Measurements from ENCODE around the gene CPSF4. TPM values are rescaled to one million over a fixed set of nuclear protein-coding genes. Genes with fewer than 3 reads are reported as not detected.

Gene CPSF4
- total RNA-seq, 4 donors from 2014 or later: 21.4 to 40.4 (median 26.1) TPM

GRCh38 chr7:99447943-99448342, 9.2 kb downstream of the CPSF4 start:
- Histone ChIP-seq H3K4me1 (no peaks in the 10 kb centered on the region), H3K36me3 (peaks cover 12 to 79% of the 10 kb centered on the region in 2 donors), H3K27me3 (no peaks in the 10 kb centered on the region), H3K4me3 (no peak overlapping the region), H3K9me3 (no peaks in the 10 kb centered on the region), H3K27ac (no peak overlapping the region)
- ATAC-seq (no peak), DNase-seq (no peak)
- in situ Hi-C loops (cut with MboI; ENCODE audit: low sequenced_read_pairs in 4 of 4): no loop called here
- no peak for TF ChIP-seq CTCF (IDR thresholded peaks at IDR 0.05 in 4 of 5, conservative IDR thresholded peaks at IDR 0.05 in 1 of 5)
- TF ChIP-seq POLR2A (IDR thresholded peaks at IDR 0.05): no peak
- intact Hi-C loops (cut with DNase I; ENCODE audit: low total_unique reads): no loop called here

- in situ Hi-C loops (cut with MboI; ENCODE audit: low sequenced_read_pairs in 4 of 4): no loop called here
- peaks cover 14 to 78% of the 10 kb centered on the region in 2 donors for H3K36me3 ChIP-seq
- intact Hi-C loops (cut with DNase I; ENCODE audit: low total_unique reads): no loop called here
Measured at GRCh38 chr7:99448855-99449254, 10.1 kb downstream of the CPSF4 start.

DNA sequence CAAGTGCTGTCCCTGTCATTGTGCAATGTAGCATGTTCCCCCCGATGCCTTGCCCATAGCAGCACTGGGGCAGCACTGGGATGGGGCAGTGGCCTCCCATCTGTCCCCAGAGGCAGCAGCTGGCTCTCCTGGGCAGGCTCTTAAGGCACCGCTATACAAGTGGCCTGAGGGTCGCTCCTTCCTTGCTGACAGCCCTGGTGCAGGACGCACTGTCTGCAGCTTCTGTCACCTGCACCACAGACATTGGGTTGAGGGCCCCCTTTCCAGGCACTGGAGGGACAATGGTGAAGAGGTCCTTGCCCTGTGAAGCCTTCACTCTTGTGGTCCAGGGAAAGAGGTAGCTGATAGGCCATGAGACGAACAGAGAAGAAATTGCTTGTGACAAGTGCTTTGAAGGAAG, 10.6 kb downstream of the CPSF4 start:
- Histone ChIP-seq H3K4me3 (no peak overlapping the region), H3K4me1 (no peaks in the 10 kb centered on the region), H3K27ac (no peak overlapping the region), H3K27me3 (no peaks in the 10 kb centered on the region), H3K36me3 (peaks cover 14 to 82% of the 10 kb centered on the region in 2 donors), H3K9me3 (no peaks in the 10 kb centered on the region)
- ATAC-seq (no peak), DNase-seq (no peak)
- intact Hi-C loops (cut with DNase I; ENCODE audit: low total_unique reads): no loop called here
- in situ Hi-C loops (cut with MboI; ENCODE audit: low sequenced_read_pairs in 4 of 4): no loop called here
- TF ChIP-seq CTCF (IDR thresholded peaks at IDR 0.05 in 4 of 5, conservative IDR thresholded peaks at IDR 0.05 in 1 of 5): no peak
- TF ChIP-seq POLR2A (IDR thresholded peaks at IDR 0.05): no peak

More at GRCh38 chr7:99448855-99449254, 10.1 kb downstream of the CPSF4 start:
- no peaks in the 10 kb centered on the region for H3K4me1 ChIP-seq
- no peaks in the 10 kb centered on the region for H3K9me3 ChIP-seq
- no peak overlapping the region for H3K4me3 ChIP-seq
- DNase-seq (no peak), ATAC-seq (no peak)
- no peaks in the 10 kb centered on the region for H3K27me3 ChIP-seq
- H3K27ac ChIP-seq: no peak overlapping the region
- no peak for TF ChIP-seq POLR2A (IDR thresholded peaks at IDR 0.05)
- no peak for TF ChIP-seq CTCF (IDR thresholded peaks at IDR 0.05 in 4 of 5, conservative IDR thresholded peaks at IDR 0.05 in 1 of 5)

- TF ChIP-seq POLR2A (IDR thresholded peaks at IDR 0.05): no peak
- H3K9me3 ChIP-seq: no peaks in the 10 kb centered on the region
- in situ Hi-C loops (cut with MboI; ENCODE audit: low sequenced_read_pairs in 4 of 4): no loop called here
- H3K4me3 ChIP-seq: no peak overlapping the region
- DNase-seq (no peak), ATAC-seq (no peak)
- intact Hi-C loops (cut with DNase I; ENCODE audit: low total_unique reads): no loop called here
- no peaks in the 10 kb centered on the region for H3K4me1 ChIP-seq
- H3K27me3 ChIP-seq: no peaks in the 10 kb centered on the region
- no peak overlapping the region for H3K27ac ChIP-seq
- peaks cover 9 to 71% of the 10 kb centered on the region in 2 donors for H3K36me3 ChIP-seq
Measured at GRCh38 chr7:99451936-99452335, 13.2 kb downstream of the CPSF4 start.

DNA sequence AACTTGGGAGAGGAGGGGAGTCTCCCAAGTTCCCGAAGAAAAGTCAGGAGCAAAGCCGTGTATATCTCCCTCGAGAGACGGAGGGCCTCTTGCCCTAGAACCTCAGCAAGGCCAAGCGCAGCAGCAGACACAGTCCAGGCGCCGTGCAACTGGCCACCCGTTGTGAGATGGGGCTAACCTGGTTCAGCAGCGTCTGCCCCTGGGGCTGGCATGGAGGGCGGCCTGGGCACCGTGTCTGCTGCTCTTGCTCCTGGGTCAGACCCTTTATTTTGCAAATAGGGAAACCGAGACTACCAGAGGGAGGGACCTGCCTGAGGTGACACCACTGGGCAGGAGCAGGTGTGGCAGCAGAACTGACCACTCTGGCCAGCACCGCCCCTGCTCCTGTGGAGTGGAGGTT, 13.8 kb downstream of the CPSF4 start:
- Histone ChIP-seq H3K36me3 (peaks cover 9 to 74% of the 10 kb centered on the region in 2 donors), H3K27me3 (no peaks in the 10 kb centered on the region), H3K27ac (no peak overlapping the region), H3K4me3 (no peak overlapping the region), H3K4me1 (no peaks in the 10 kb centered on the region), H3K9me3 (no peaks in the 10 kb centered on the region)
- no peak for ATAC-seq
- intact Hi-C loops (cut with DNase I; ENCODE audit: low total_unique reads) (no loop called here), in situ Hi-C loops (cut with MboI; ENCODE audit: low sequenced_read_pairs in 4 of 4) (no loop called here)
- no peak for DNase-seq
- no peak for TF ChIP-seq CTCF (IDR thresholded peaks at IDR 0.05 in 4 of 5, conservative IDR thresholded peaks at IDR 0.05 in 1 of 5)
- TF ChIP-seq POLR2A (IDR thresholded peaks at IDR 0.05): no peak

All from gastrocnemius medialis (tissue), 4 donors.